Measurements from ENCODE around the gene SULT1B1.

SULT1B1 gene

DNA sequence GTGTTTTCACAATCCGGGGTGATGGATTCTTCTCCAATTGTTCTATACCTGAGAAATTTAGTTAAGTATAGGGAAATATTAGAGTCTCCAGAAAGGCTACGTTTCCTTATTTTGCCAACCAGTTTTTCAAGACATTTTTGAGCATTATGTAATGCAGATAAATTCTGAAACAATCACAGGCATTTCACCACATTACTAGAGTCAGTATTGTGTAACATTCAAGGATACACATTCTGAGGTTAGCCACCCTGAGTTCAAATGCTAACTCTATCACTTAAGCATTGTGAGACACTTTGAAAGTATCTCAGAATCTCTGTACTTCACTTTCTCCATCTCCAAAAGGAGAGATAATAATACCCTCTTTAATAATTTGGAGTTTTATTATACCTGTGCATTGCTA is 10.6 kb downstream of the SULT1B1 start:
- DNase-seq = peak; percentile 62

DNA sequence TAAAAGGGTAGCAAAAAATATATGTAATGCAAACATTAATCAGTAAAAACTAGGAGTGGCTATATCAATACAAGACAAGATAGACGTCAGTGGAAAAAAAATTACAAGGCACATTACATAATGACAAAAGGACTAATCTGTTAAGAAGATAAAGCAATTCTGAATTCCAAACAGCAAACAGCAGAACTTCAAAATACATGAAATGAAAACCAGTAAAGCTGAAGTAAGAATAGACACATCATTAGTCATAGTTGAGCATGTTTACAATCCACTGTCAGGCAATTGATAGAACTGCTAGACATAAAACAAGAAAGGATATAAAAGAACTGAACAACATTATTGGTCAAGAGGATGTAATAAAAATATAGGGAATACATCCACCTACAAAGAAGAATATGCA is 12.2 kb downstream of the SULT1B1 start:
- DNase-seq = peak; percentile 62

DNA sequence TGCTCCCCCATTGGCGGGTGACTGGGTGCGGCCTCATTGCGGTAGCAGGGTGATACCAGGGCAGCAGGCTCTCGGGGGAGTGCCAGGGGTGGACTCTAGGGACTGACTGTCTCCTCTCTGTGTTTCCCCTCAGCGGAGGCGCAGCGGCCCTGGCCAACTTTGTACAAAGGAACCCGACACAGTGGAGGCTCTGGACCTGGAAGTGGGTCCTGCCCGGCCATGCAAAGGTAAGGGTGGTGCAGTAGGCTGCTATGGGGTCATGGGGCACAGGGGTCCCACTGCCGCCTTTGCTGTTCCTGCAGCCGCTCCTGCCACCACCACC is 16.3 kb downstream of the SULT1B1 start:
- DNase-seq = no peak

DNA sequence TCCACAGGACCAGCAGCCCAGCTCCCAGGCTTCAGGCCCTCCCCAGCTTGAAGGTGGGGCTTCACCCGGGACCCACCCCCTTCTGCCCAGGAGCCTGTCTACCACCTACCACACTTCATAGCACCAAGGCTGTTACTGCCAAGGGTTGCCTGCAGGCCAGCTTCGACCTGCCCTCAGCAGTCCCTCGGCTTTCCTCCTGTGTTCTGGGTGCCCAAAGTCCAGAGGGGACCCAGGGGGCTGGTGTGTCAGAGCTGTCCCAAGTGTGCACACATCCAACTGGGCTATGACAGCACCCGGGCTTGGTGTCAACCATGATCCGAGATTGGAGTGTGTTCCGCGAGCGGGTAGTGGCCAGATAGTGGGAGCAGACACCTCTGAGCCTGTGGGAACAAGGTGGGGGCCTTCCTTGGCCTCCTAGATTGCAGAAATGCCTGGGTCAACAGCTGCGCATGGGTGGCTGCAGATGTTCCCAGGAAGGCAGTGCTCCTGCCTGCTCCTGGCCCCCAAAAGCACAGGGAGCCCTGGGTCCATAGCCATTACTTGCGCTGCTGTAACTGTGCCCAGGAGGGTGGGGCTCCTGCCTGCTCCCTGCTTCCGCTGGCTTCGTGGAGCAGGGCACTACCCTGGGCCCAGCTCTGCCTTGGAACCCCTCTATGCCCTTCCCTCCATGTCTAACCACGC is 16.8 kb downstream of the SULT1B1 start:
- DNase-seq = no peak

DNA sequence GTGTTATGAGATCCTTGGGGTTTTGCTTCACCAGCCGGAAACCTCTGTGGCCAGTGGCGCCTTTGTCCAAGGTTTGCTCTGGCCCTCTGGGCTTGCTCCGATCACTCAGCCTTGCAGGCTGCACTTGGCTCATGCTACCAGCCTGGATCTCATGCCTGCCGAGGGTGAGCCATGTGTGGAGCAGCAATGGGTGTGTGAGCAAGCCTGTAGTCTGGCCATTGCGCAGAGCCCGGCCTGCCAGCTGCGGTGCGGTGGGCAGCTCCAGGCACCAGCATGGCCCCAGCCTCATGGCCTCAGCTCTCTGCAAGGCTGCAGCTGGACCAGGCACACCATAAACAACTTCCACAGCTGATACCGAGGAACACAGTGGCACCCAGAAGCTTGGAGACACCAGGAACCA is 17.8 kb downstream of the SULT1B1 start:
- DNase-seq = no peak

DNA sequence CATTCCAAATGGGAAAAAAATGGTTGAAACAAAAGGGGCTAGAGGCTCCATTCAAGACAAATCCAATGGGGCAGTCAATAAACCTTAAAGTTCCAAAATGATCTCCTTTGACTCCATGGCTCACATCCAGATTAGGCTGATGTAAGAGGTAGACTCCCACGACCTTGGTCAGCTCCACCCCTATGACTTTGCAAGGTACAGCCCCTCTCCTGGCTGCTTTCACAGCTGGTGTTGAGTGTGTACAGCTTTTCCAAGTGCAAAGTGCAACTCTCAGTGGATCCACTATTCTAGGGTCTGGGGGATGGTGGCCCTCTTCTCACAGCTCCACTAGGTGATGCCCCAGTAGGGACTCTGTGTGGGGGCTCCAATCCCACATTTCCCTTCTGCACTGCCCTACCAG is 21.5 kb downstream of the SULT1B1 start:
- DNase-seq = no peak

DNA sequence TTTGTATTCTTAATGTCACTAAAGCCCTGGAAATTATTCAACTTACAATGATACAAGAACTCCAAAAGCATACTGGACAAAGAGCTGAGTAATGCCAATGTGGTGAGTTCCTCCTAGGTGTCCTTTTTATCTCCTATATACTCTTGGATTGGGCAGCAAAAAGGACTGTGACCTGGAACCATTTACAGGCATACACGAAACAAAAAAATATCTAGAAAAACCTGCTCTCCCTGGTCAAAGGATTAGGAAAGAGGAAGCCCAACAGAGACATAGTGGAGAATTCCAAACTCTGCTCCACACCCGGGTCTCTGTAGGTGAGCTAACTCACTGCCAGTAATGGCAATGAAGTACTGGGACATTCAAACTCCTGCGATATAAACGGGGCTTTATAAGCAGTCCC is 25.3 kb downstream of the SULT1B1 start:
- DNase-seq = no peak

DNA sequence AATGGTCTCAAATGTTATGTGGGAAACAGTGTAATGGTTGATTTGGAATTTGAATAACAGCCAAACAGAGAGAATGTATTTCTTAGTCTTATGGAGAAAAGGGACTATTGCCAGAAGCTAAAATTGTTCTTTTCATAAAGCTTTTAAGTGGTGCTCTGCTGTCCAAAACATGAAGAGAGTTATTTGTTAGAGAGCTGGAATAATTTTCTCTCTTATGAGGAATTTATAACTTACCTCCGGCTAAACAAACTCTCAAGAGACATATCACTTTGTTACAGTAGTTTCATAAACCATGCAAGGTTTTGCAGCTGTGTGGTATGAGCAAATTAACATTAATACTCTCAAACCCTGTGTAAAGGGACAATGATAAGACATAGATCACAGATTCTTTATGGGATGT is 28.6 kb downstream of the SULT1B1 start:
- DNase-seq = peak; percentile 13

DNA sequence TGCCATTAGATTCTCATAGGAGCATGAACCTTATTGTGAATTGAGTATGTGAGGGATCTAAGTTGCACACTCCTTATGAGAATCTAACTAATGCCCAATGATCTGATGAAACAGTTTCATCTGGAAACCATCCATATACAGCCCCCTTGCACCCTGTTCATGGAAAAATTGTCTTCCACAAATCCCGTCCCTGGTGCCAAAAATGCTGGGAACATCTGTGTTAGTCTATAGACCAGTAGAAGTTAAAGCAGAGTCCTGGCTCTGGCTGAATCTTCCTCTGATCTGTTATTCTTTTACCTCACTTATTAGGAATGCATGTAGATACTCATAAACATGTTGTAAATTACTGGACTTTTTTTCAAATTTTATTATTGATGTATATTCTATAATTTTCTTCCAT is 29.2 kb downstream of the SULT1B1 start:
- peak; percentile 59 for DNase-seq

DNA sequence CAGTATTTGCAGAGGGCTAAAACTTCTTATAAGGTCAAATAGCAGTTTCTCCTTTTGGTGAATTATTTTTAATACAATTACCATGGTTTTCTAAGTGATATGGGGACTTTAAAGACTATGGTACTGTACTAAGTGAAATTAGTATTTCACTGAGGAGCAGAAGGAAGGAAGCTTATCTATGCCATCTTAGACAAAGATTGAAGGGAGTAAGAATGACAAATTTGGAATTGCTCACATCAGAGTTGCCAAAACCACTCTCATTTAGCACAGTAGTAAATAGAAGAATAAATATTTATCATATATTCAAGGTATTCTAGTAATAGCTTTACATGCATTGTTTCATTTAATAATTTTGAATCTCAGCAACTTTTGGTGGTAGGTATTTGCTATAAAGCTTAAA is 30.4 kb downstream of the SULT1B1 start:
- DNase-seq = no peak

DNA sequence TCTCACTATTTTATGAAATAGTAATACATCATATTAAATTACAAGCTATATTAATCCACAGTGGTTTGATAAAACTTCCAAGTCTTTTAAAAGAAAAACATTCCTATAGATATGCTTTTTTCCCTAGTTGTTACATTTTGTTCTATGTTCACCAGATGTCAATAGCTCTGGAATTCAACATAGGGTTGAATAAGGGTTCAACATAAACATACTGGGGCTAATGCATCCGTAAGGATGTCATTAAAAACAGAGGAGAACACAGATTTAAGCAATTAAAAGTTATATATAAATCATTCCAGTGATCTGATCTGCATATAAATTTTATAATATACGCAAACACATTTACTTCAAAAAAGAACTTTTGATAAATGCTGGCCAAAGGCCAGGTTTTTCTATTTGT is 32.5 kb downstream of the SULT1B1 start:
- peak; percentile 33 for DNase-seq

DNA sequence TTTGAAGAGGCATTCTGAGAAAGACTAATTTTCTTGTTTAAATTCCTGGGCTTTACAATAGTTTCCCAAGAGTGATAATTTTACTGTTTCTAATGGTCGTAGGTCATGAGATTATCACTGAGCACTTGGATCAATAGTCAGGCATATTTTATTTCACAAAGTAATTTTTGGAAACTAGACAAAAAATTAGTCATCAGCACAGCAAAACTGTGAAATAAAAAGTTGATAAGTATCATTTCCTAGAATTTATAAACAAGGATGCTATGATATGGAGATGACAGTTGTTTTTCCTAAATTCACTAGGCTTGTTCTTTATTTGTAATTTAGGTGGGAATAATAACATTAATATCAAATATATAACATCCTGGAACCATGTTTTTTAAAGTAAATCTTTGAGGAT is 33.0 kb downstream of the SULT1B1 start:
- DNase-seq = no peak

DNA sequence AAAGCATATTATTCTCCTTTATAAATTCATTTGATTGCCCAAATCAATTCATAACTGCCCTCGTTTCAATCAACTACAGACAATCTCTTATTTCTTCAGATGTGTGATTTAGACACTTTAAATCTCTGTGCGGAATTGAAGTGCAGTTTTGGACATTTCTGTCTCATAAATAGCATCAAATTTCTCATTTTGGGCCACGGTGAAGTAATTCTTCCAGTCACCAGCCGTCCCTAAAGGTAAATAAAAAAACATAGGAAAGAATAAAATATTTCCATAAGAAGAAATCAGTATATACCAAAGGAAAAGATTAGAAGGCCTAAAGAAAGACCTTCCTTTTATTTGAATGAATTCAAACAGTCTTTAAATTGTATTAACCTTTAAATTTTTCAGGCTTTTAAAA is 33.4 kb downstream of the SULT1B1 start:
- no peak for DNase-seq

DNA sequence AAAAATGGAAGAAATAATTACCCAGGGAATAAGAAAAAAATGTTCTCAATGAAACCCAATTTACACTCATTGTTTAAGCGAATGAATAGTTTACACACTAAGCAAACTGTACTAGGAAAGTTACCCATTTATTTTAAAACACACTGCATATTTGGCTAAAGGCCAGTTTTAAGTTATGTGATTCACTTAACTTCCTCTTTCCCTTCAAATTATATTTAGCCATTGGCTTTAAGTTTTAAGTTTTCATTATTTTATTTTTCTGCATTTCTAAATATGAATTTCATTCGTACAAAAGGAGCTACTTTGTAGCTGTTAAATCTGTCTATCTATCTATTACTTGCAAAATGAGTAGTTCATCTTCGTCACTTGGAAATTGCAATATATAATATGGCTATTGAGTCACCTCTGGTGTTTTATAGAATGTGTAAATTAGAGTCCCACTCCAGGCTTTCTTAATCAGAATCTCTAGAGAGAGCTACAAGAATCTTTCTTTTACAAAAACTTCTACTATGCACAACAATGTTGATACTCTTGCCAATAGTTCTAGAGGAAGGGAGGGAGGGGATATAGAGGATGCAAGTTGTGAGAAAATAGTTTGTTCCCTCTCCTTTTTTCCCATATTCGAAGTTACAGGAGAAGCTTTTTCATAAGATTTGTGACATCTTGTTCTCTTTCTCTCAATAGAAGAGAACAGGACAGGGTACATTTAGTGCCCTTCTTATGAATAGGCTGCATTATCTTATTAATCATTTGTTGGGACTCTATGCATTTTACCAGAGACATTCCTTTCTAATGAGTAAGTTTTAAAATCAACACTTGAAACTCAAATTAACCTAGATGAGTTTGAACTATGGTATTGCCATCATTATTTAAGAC is 41.8 kb downstream of the SULT1B1 start:
- DNase-seq = peak; percentile 57

DNA sequence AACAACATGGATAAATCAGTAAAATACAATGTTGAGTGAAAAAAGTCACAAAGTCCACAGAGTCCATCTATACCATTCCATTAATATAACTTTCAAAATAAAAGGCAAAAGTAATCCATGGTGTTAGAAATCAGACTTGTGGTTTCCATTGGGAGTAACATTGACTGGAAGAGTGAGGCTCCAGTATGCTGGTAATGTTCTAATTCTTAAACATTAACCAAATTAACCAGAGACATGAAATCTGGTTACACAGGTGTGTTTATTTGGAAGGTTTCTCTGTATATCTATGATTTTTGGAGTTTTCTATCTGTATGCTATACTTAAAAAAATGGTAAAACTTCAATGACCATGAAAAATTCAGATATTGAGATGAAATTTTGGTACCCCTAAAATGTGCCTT is 42.6 kb downstream of the SULT1B1 start:
- DNase-seq = no peak

DNA sequence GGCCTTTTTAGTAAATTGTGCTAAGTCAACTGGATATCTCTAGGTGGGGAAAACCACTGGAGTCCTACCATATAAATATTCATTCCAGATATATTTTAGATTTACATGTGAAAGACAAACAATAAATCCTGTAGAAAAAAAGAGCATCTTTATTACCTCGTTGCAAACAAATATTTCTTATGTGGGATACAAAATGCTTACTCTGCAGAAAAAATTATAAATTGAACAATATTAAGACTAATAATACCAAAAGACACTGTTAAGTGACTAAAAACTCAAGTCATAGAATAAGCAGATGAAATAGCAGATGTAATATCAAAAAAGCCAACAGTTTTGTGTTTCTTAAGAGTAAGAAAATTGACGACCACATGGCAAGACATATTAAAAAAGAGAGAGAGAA is 43.8 kb downstream of the SULT1B1 start:
- DNase-seq = no peak

DNA sequence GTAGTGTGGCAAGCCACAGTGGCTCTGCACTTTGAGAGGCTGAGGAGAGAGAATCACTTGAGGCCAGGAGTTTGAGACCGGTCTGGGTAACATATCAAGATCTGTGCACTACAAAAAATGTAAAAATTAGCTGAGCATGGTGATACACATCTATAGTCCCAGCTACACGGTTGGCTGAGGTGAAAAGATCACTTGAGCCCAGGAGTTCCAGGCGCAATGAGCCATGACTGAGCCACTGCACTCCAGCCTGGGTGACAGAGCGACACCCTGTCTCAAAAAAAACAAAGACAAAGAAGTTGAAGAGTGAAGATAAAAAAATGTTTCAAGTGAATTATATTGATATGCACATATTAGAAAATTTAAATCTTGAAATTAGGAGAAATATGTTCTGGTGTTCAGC is 46.3 kb downstream of the SULT1B1 start:
- DNase-seq = no peak

DNA sequence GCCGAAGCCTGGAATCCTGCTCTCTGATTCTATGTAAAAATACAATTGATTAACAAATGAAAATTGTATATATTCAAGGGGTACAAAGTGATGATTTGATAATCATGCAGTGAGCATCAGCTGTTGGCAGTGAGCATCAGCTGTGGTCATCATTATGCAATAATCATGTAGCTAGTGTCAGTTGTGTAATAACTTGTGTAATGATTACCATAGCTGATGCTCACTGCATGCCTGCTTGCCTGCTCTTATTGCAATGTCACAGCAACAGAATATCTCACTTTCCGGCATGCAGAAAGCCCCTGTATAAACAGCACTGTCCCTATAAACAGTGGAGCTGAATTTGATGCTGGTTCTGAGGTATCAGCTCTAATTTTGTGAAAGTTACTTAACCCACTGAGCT is 46.8 kb downstream of the SULT1B1 start:
- DNase-seq = no peak

DNA sequence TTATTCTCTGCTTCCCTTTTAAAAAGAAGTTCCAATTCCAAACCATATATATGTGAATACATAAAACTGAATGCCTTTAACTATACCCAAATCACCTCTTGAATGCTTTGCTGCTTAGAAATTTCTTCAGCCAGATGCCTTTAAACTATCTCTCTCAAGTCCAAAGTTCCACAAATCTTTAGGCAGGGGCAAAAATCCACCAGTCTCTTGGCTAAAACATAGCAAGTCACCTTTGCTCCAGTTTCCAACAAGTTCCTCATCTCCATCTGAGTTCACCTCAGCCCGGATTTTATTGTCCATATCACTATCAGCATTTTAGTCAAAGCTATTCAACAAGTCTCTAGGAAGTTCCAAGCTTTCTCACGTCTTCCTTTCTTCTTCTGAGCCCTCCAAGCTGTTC is 49.8 kb downstream of the SULT1B1 start:
- no peak for DNase-seq

DNA sequence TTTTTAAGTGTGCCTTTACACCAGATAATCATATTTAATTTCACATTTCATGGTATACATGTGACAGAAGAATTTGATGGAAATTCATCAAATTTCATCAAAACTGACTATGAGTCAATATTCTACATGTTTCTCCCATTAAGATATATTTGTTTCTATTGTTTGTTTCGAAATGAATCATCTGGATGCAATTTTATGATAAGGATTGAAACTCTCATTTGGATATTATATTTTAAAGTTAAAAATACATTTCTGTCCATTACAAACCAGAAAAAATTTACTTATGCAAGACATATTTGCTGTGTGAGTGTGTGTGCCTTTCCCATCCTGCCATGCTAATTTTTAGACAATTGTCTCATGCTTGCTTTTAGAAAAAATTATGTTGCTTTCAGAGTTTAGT is 52.2 kb downstream of the SULT1B1 start:
- DNase-seq = peak; percentile 83

DNA sequence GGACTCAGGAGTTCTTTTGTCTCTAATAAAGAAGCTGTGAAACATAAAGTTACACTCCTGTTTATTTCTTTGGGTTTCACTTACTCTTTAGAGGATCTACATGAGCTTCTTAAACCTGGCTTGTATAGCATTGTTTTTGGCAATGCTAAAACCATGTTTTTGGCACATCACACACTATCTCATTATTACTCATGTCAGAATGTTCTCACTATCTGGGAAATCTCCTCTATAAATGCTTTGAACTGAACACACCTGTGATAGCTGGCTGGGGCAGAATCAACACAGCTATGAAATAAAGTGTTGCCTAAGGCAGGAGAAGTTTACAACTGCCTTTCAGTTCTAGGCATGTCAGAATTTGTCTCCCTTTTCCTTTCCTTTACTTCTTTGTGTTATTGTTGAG is 52.6 kb downstream of the SULT1B1 start:
- no peak for DNase-seq

DNA sequence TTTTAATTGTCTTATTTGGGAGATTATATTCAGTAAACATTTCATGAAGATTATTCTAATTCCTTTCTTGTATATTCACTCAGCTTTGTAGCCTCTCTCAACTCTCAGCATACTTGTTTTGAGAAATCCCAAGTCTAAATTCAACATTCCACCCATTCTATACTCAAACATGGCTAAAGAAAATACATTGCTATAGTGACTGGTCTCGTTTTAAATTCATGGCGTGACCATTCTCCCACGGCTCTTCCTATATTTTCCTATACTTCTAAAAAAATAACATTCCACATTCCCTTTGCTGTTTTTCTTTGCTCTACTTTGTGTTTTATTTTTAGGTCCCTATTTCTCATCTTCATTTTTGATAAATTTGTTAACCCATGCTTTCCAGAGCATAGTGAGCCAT is 58.2 kb downstream of the SULT1B1 start:
- peak; percentile 90 for DNase-seq

DNA sequence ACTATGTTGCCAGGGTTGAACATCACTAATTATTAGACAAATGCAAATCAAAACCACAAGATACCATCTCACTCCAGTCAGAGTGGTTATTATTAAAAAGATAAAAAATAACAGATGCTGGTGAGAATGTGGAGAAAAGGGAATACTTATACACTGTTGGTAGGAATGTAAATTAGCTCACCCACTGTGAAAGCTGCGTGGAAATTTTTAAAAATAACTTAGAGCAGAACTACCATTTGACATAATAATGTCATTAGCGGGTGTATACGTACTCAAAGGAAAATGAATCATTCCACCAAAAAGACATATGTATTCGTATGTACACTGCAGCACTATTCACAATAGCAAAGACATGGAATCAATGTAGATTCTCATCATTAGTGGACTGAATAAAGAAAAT is 58.7 kb downstream of the SULT1B1 start:
- peak; percentile 76 for DNase-seq

DNA sequence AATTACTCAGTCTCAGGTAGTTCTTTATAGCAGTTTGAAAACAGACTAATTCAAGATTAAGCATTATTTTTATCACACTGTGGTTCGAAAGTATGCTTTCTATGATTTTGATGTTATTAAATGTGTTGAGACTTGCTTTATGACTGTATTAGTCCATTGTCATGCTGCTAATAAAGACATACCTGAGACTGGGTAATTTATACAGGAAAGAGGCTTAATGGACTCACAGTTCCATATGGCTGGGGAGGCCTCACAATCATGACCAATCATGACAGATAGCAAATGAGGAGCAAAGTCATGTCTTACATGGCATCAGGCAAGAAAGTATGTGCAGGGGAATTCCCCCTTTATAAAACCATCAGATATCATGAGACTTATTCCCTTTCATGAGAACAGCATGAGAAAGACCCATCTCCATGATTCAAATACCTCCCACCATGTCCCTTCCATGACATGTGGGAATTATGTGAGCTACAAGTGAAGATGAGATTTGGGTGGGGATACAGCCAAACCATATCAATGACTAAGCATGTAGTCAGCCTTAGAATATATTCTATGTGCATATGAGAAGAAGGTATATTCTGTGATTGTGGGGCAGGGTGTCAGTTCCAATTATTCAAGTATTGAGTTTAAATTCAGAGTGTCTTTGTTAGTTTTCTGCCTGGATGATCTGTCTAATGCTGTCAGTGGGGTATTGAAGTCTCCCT is 62.7 kb downstream of the SULT1B1 start:
- peak; percentile 14 for DNase-seq

Data from fibroblast of skin of back (primary cell).